Sigmoid colon (tissue), 7 donors: ENCODE results near the gene PTPN1. TPM values are rescaled to one million over a fixed set of nuclear protein-coding genes. Genes with fewer than 3 reads are reported as not detected.

Experiments used
- DNase-seq: peaks from one replicate; pipeline ENCODE4 v3.0.0-alpha.2; 2019
- H3K27ac ChIP-seq, 4 donors: fragments of 200-600 bp; sonication (generic); one replicate each; pipeline ENCODE4 v1.5.1; 2016 to 2019; ENCODE audit warnings: mild to moderate bottlenecking in 1 of 4
- H3K27me3 ChIP-seq, 3 donors: fragments of 200-600 bp; sonication (generic); one replicate each; pipeline ENCODE4 v1.5.1; 2019; ENCODE audit warnings: mild to moderate bottlenecking in 1 of 3
- H3K36me3 ChIP-seq, 4 donors: fragments of 200-600 bp; sonication (generic); one replicate each; pipeline ENCODE4 v1.5.1; 2016 to 2019
- H3K4me1 ChIP-seq, 4 donors: fragments of 200-600 bp; sonication (generic); one replicate each; pipeline ENCODE4 v1.5.1; 2017 to 2019
- H3K4me3 ChIP-seq, 4 donors: fragments of 200-600 bp; sonication (generic); one replicate each; pipeline ENCODE4 v1.5.1; 2017 to 2019; ENCODE audit warnings: mild to moderate bottlenecking in 2 of 4, moderate library complexity in 1 of 4
- H3K9me3 ChIP-seq, 4 donors: fragments of 200-600 bp in 3 of 4; sonication (generic) in 3 of 4; one replicate each; pipeline versions ENCODE4 v1.5.1 to v1.6.1; 2013 to 2019
- EP300 ChIP-seq, 4 donors: sonication (generic); formaldehyde crosslinking; IDR thresholded peaks; one replicate each; pipeline ENCODE4 v1.6.1; 2017; ENCODE audit warnings: antibody characterized with exemption in 4 of 4
- POLR2A ChIP-seq, 2 donors: fragments of 450-650 bp; IDR thresholded peaks; one replicate each; pipeline ENCODE4 v1.6.1; 2016; ENCODE audit warnings: antibody characterized with exemption in 2 of 2, mild to moderate bottlenecking in 2 of 2, moderate library complexity in 2 of 2
- POLR2AphosphoS5 ChIP-seq, 4 donors: sonication (generic); formaldehyde crosslinking; IDR thresholded peaks; one replicate each; pipeline ENCODE4 v1.6.1; 2017; ENCODE audit warnings: antibody characterized with exemption in 4 of 4
- WGBS, 2 donors: extraction: QIAGEN DNeasy Blood & Tissue Kit; methylation state at CpG; one replicate each; pipeline ENCODE4 v1.1.7; 2013; 5-methylcytosine and 5-hydroxymethylcytosine counted together
- intact Hi-C: fragments of 100-400 bp; cut with DNase I; formaldehyde crosslinking; loops from one replicate; pipeline ENCODE4 v1.15.1; 2023
- polyA plus RNA-seq, 3 donors: library from polyadenylated mRNA; stranded (reverse); fragments of 200-250 nt; gene quantifications; one replicate each; pipeline ENCODE4 v1.2.3, GENCODE V29; 2013
- total RNA-seq, 4 donors: library from RNA; depleted of rRNA; stranded (reverse); fragments of >200 nt; gene quantifications; one replicate each; pipeline ENCODE4 v1.1.0, GENCODE V29; 2016
- TF ChIP-seq, protein P1 (sequence below), 4 experiments: fragments of 450-650 bp in 3 of 4; fragments of 200-600 bp in 1 of 4; IDR thresholded peaks; one replicate each; pipeline ENCODE4 v1.5.1; 2016 to 2019; ENCODE audit warnings: antibody characterized with exemption in 4 of 4, mild to moderate bottlenecking in 3 of 4, moderate library complexity in 2 of 4
- donor health status: healthy with polysubstance abuse.
- donor health status: Bipolar disorder and iron deficiency.
- donor health status: healthy.

The PTPN1 gene
- total and polyA plus RNA-seq, 7 donors, result 14.4 to 41.5 (median 23.6) TPM

DNA sequence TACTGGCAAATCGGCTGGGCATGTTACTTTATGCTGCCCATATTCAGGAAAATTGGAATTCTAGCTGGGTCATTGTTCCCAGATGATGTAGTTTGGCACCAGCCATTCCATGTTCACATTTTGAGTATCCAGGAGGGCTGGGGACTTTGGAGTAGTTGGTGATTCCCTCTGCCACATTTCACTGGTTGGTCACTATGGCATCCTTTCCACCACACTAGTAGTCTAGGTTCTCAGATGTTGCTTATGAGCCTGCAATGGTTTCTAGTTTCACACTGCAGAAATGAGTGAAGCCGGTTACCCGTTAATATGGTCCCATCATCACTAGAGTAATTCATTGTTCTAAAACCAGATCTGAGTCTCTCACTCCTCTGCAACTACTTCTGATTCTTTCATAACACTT, 4.6 kb downstream of the PTPN1 start:
- Histone ChIP-seq H3K9me3 (no peaks in the 10 kb centered on the region), H3K4me1 (peaks cover 0 to 89% (median 77%) of the 10 kb centered on the region in 4 donors), H3K4me3 (no peak overlapping the region), H3K27me3 (no peaks in the 10 kb centered on the region), H3K36me3 (no peaks in the 10 kb centered on the region), H3K27ac (peak overlapping the region in 2 of 4 donors; percentile 54 to 63)
- WGBS, 2 donors, result 86 to 89% methylated on average over 3 of the region's 3 CpGs
- no peak for DNase-seq
- intact Hi-C loops, result no loop called here
- no peak for TF ChIP-seq POLR2AphosphoS5 (IDR thresholded peaks at IDR 0.05)
- no peak for TF ChIP-seq EP300 (IDR thresholded peaks at IDR 0.05)
- TF ChIP-seq, protein P1, sequence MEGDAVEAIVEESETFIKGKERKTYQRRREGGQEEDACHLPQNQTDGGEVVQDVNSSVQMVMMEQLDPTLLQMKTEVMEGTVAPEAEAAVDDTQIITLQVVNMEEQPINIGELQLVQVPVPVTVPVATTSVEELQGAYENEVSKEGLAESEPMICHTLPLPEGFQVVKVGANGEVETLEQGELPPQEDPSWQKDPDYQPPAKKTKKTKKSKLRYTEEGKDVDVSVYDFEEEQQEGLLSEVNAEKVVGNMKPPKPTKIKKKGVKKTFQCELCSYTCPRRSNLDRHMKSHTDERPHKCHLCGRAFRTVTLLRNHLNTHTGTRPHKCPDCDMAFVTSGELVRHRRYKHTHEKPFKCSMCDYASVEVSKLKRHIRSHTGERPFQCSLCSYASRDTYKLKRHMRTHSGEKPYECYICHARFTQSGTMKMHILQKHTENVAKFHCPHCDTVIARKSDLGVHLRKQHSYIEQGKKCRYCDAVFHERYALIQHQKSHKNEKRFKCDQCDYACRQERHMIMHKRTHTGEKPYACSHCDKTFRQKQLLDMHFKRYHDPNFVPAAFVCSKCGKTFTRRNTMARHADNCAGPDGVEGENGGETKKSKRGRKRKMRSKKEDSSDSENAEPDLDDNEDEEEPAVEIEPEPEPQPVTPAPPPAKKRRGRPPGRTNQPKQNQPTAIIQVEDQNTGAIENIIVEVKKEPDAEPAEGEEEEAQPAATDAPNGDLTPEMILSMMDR (IDR thresholded peaks at IDR 0.05), result no peak
- no peak for TF ChIP-seq POLR2A (IDR thresholded peaks at IDR 0.05)

GRCh38 chr20:50515471-50516106, 5.4 kb downstream of the PTPN1 start:
- H3K36me3 ChIP-seq, result no peaks in the 10 kb centered on the region
- H3K4me1 ChIP-seq, result peaks cover 0 to 96% (median 80%) of the 10 kb centered on the region in 4 donors
- TF ChIP-seq EP300 (IDR thresholded peaks at IDR 0.05) (no peak), POLR2A (IDR thresholded peaks at IDR 0.05) (no peak), POLR2AphosphoS5 (IDR thresholded peaks at IDR 0.05) (no peak)
- TF ChIP-seq, protein P1 (IDR thresholded peaks at IDR 0.05), result no peak
- H3K27me3 ChIP-seq, result no peaks in the 10 kb centered on the region
- H3K4me3 ChIP-seq, result no peak overlapping the region
- DNase-seq, result no peak
- WGBS, 2 donors, result 18 to 61% methylated on average over 1 of the region's 1 CpG
- no peaks in the 10 kb centered on the region for H3K9me3 ChIP-seq
- intact Hi-C loops, result no loop called here
- H3K27ac ChIP-seq, result peak overlapping the region in 1 of 4 donors; percentile 9

- peaks cover 0 to 97% (median 83%) of the 10 kb centered on the region in 4 donors for H3K4me1 ChIP-seq
Observed at GRCh38 chr20:50516180-50516934, 6.2 kb downstream of the PTPN1 start.

DNA sequence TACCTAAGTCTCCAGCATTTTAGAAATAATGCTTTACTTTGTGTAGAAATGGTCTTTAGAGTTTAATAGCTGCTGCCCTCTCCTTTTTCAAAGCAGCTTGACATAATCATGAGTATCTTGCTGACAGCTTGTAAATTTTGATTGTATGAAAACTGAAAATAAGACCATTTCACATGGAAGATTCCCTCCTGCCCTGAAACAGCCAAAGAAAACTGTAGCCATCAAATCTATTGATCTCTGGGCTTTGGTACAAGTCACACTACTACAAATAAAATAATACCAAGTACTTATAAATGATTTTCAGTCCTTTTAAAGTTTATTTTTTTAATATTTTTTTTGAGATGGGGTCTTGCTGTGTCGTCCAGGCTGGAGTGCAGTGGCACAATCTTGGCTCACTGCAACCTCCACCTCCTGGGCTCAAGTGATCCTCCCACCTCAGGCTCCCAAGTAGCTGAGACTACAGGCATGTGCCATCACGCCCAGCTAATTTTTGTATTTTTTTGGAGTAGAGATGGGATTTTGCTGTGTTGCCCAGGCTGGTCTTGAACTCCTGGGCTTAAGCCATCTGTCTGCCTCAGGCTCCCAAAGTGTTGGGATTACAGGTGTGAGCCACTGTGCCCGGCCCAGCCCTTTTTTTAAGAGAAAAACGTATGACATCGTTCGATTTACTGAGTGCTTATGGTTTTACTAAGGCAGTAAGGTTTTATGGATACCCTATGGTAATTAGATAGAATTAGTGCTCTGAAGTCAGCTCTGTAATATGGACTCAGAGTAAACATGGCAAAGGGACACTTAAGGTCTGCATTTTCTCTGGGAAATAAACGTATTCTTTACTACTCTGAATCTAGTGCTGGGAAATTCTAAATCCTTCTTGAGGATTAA, 7.0 kb downstream of the PTPN1 start:
- intact Hi-C loops, result no loop called here
- WGBS, 2 donors, result 20 to 48% methylated on average over 7 of the region's 7 CpGs

More at GRCh38 chr20:50516180-50516934, 6.2 kb downstream of the PTPN1 start:
- H3K27me3 ChIP-seq, result no peaks in the 10 kb centered on the region
- no peak overlapping the region for H3K4me3 ChIP-seq
- 33 to 38% methylated on average over 5 of the region's 5 CpGs for WGBS, 2 donors
- intact Hi-C loops, result no loop called here
- H3K36me3 ChIP-seq, result no peaks in the 10 kb centered on the region
- H3K9me3 ChIP-seq, result no peaks in the 10 kb centered on the region
- H3K27ac ChIP-seq, result peak overlapping the region in 2 of 4 donors; percentile 19 to 23
- no peak for DNase-seq
- no peak for TF ChIP-seq POLR2AphosphoS5 (IDR thresholded peaks at IDR 0.05)

More for the DNA sequence above, 7.0 kb downstream of the PTPN1 start:
- Histone ChIP-seq H3K4me3 (no peak overlapping the region), H3K27me3 (no peaks in the 10 kb centered on the region), H3K27ac (peak overlapping the region in 3 of 4 donors; percentile 11 to 23 (median 22)), H3K4me1 (peaks cover 0 to 97% (median 83%) of the 10 kb centered on the region in 4 donors), H3K36me3 (no peaks in the 10 kb centered on the region), H3K9me3 (no peaks in the 10 kb centered on the region)
- no peak for DNase-seq
- TF ChIP-seq EP300 (IDR thresholded peaks at IDR 0.05) (no peak), POLR2A (IDR thresholded peaks at IDR 0.05) (no peak), POLR2AphosphoS5 (IDR thresholded peaks at IDR 0.05) (no peak)
- TF ChIP-seq, protein P1 (IDR thresholded peaks at IDR 0.05), result no peak
